Measurements from ENCODE around the gene TLCD4. TPM values are rescaled to one million over a fixed set of nuclear protein-coding genes. Genes with fewer than 3 reads are reported as not detected.
"Not testable (repeated sequence)": the region's sequence is repeated elsewhere in the genome, so short reads cannot be mapped to it uniquely, and the experiment has no call there.

TLCD4 gene
- total and polyA plus RNA-seq, 2 donors (not counting 1 experiment from before 2014, with no cell fraction given): 0.55 to 1.3 TPM

DNA sequence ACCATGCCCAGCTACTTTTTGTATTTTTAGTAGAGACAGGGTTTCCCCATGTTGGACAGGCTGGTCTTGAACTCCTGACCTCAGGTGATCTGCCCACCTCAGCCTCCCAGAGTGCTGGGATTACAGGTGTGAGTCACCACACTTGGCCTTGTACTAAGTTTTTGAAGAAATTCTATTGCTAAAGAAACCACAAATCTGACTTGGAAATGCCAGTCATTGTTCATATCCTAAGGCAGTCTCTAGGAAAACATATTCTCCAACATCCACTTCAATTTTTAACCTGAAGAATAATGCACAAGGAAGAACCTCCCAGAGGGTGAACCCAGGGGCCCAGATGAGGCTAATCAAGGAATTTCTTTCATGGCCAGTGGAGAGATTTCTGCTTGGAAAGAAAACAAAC is 24.3 kb upstream of the TLCD4 start:
- H3K79me2 ChIP-seq (ENCODE audit: control insufficient read depth, insufficient read depth, low read length); intact Hi-C loops (cut with micrococcal nuclease); CTCF ChIA-PET; H3K27me3 Mint-ChIP-seq; H3K4me3 Mint-ChIP-seq; H3K9ac ChIP-seq (ENCODE audit: low read length); H3K9me3 Mint-ChIP-seq (ENCODE audit: insufficient read depth); H3K27ac Mint-ChIP-seq; H3K9me3 ChIP-seq (ENCODE audit: control extremely low read depth in 1 of 3, control insufficient read depth in 2 of 3, insufficient read depth in 1 of 3, low read length in 2 of 3); H3K4me1 ChIP-seq (ENCODE audit: control insufficient read depth in 2 of 2, insufficient read depth in 2 of 2, low read length in 2 of 2); H3K4me3 ChIP-seq (ENCODE audit: control extremely low read depth in 1 of 5, extremely low read depth in 1 of 5, insufficient read depth in 1 of 5, low read depth in 2 of 5, low read length in 4 of 5); H3K4me1 Mint-ChIP-seq; POLR2A ChIA-PET; H4K20me1 ChIP-seq (ENCODE audit: control insufficient read depth, insufficient read depth, low read length, poor library complexity, severe bottlenecking); H2AFZ ChIP-seq (ENCODE audit: insufficient read depth, low read depth, low read length, poor library complexity, severe bottlenecking); H3K27ac ChIP-seq (ENCODE audit: low read length in 2 of 2); H3K36me3 ChIP-seq (replicated peaks in 1 of 2; ENCODE audit: control extremely low read depth in 1 of 2, control insufficient read depth in 1 of 2, extremely low read depth in 1 of 2, insufficient read depth in 2 of 2, low read length in 1 of 2); H3K27me3 ChIP-seq (replicated peaks in 1 of 4; ENCODE audit: control extremely low read depth in 1 of 4, control insufficient read depth in 3 of 4, insufficient read depth in 4 of 4, low read length in 3 of 4); ATAC-seq (ENCODE audit: low read depth); DNase-seq; H3K4me2 ChIP-seq (replicated peaks; ENCODE audit: low read depth, low read length, poor library complexity, severe bottlenecking): not testable (repeated sequence)

DNA sequence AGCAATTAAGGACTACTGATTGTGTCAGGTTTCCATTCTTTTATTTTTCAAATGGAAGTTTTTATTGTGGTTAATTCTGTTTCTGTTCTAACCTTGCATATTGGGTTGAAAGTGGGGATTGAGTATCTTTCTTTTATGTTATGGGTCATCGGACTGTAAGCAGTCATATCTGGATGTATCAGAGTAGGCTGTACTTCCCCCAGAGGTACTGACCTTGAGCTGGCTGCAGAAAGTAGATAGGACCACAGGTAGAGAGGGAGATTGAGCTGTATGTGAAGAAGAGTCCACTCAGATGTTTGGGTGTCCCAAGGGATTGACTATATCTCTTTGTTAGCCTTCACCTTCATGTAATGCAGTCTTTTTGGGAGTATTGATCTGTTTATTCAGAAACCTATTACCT is 23.9 kb upstream of the TLCD4 start:
- no peak for DNase-seq
- CTCF ChIA-PET: no interaction called here
- H3K27me3 Mint-ChIP-seq: peaks cover 13% of the 10 kb centered on the region
- no peak overlapping the region for H3K4me2 ChIP-seq (replicated peaks; ENCODE audit: low read depth, low read length, poor library complexity, severe bottlenecking)
- no peaks in the 10 kb centered on the region for H3K27me3 ChIP-seq (replicated peaks in 1 of 4; ENCODE audit: control extremely low read depth in 1 of 4, control insufficient read depth in 3 of 4, insufficient read depth in 4 of 4, low read length in 3 of 4)
- POLR2A ChIA-PET: no interaction called here
- peaks cover 0 to 8% (median 0%) of the 10 kb centered on the region in 3 donors for H3K9me3 ChIP-seq (ENCODE audit: control extremely low read depth in 1 of 3, control insufficient read depth in 2 of 3, insufficient read depth in 1 of 3, low read length in 2 of 3)
- H3K9ac ChIP-seq (ENCODE audit: low read length): no peak overlapping the region
- H3K27ac ChIP-seq (ENCODE audit: low read length in 2 of 2): no peak overlapping the region
- 92% methylated on average over 1 of the region's 1 CpG for WGBS (ENCODE audit: insufficient coverage)
- H3K4me1 Mint-ChIP-seq: peaks cover 5% of the 10 kb centered on the region
- H3K9me3 Mint-ChIP-seq (ENCODE audit: insufficient read depth): no peaks in the 10 kb centered on the region
- H3K4me1 ChIP-seq (ENCODE audit: control insufficient read depth in 2 of 2, insufficient read depth in 2 of 2, low read length in 2 of 2): no peaks in the 10 kb centered on the region
- H2AFZ ChIP-seq (ENCODE audit: insufficient read depth, low read depth, low read length, poor library complexity, severe bottlenecking): no peak overlapping the region
- no peaks in the 10 kb centered on the region for H3K36me3 ChIP-seq (replicated peaks in 1 of 2; ENCODE audit: control extremely low read depth in 1 of 2, control insufficient read depth in 1 of 2, extremely low read depth in 1 of 2, insufficient read depth in 2 of 2, low read length in 1 of 2)
- no peak overlapping the region for H3K27ac Mint-ChIP-seq
- intact Hi-C loops (cut with micrococcal nuclease): no loop called here
- no peaks in the 10 kb centered on the region for H3K79me2 ChIP-seq (ENCODE audit: control insufficient read depth, insufficient read depth, low read length)
- no peak for ATAC-seq (ENCODE audit: low read depth)
- H3K4me3 ChIP-seq (ENCODE audit: control extremely low read depth in 1 of 5, extremely low read depth in 1 of 5, insufficient read depth in 1 of 5, low read depth in 2 of 5, low read length in 4 of 5): no peak overlapping the region
- H3K4me3 Mint-ChIP-seq: no peak overlapping the region
- no peak for TF ChIP-seq EZH2 (IDR thresholded peaks at IDR 0.05; ENCODE audit: borderline replicate concordance, insufficient read depth, low read depth, low read length, poor library complexity, severe bottlenecking)
- TF ChIP-seq, protein P1, sequence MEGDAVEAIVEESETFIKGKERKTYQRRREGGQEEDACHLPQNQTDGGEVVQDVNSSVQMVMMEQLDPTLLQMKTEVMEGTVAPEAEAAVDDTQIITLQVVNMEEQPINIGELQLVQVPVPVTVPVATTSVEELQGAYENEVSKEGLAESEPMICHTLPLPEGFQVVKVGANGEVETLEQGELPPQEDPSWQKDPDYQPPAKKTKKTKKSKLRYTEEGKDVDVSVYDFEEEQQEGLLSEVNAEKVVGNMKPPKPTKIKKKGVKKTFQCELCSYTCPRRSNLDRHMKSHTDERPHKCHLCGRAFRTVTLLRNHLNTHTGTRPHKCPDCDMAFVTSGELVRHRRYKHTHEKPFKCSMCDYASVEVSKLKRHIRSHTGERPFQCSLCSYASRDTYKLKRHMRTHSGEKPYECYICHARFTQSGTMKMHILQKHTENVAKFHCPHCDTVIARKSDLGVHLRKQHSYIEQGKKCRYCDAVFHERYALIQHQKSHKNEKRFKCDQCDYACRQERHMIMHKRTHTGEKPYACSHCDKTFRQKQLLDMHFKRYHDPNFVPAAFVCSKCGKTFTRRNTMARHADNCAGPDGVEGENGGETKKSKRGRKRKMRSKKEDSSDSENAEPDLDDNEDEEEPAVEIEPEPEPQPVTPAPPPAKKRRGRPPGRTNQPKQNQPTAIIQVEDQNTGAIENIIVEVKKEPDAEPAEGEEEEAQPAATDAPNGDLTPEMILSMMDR (IDR thresholded peaks at IDR 0.05): no peak
- H4K20me1 ChIP-seq (ENCODE audit: control insufficient read depth, insufficient read depth, low read length, poor library complexity, severe bottlenecking): no peaks in the 10 kb centered on the region
